Activated CD8-positive, alpha-beta memory T cell treated with anti-CD3 and anti-CD28 coated beads, Interleukin-2, amount 10 ng/mL, durations not matched to agents 7 days and 5 days (primary cell): Measurements from ENCODE around the gene WSB2. TPM values are rescaled to one million over a fixed set of nuclear protein-coding genes. Genes with fewer than 3 reads are reported as not detected.
"Not testable (repeated sequence)": the region's sequence is repeated elsewhere in the genome, so short reads cannot be mapped to it uniquely, and the experiment has no call there.

Experiments used
- ATAC-seq: fragments of 150-1000 bp; cut with Tn5 transposase; one replicate; pipeline ENCODE4 v1.10.0; 2021; ENCODE audit warnings: moderate library complexity
- CTCF ChIA-PET: fragments of 350-600 bp; sonication (Branson Sonifier 250); formaldehyde crosslinking; loops from one replicate; lab custom pipeline; 2021; ENCODE audit warnings: antibody characterized with exemption; lab: Charles Lee
- DNase-seq: peaks from one replicate; pipeline ENCODE4 v3.0.0-alpha.2; 2020
- H3K27ac Mint-ChIP-seq: one replicate; pipeline ENCODE4 v1.8.0; 2021; ENCODE audit warnings: mild to moderate bottlenecking, mixed read lengths
- H3K27me3 Mint-ChIP-seq: one replicate; pipeline ENCODE4 v1.8.0; 2021; ENCODE audit warnings: mixed read lengths
- H3K36me3 Mint-ChIP-seq: one replicate; pipeline ENCODE4 v1.8.0; 2021; ENCODE audit warnings: mild to moderate bottlenecking, mixed read lengths
- H3K4me1 Mint-ChIP-seq: one replicate; pipeline ENCODE4 v1.8.0; 2021; ENCODE audit warnings: mixed read lengths
- H3K4me3 Mint-ChIP-seq: one replicate; pipeline ENCODE4 v1.8.0; 2021; ENCODE audit warnings: mild to moderate bottlenecking, moderate library complexity, mixed read lengths
- H3K9me3 Mint-ChIP-seq: one replicate; pipeline ENCODE4 v1.8.0; 2022; ENCODE audit warnings: low read depth, mixed read lengths
- total RNA-seq, 2 experiments: library from RNA; stranded (reverse); gene quantifications; one replicate each; pipeline ENCODE4 v1.2.3, GENCODE V29; 2021

Gene WSB2
- total RNA-seq, 2 experiments from 2014 or later: 44.1 to 52.1 TPM

DNA sequence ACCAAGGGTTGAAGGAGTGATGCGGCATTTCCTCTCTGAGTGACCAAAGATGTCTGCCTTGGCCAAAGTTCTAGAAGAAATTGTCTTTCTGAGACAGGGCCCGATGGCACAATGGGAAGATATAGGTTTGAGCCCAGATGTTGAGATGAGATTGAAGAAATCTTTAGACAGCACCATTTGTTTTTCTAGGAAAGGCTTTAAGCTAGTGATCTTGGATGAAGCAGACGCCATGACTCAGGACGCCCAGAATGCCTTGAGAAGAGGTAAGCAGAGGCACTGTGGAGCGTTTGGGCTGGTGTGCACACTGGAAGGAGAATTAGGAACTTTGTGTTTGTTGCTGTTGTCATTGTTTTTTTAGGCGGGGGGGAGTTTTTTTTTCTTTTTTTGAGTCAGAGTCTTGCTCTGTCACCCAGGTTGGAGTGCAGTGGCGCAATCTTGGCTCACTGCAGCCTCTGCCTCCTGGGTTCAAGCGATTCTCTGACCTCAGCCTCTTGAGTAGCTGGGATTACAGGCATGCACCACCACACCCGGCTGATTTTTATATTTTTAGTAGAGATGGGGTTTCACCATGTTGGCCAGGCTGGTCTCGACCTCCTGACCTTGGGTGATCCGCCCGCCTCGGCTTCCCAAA, 38.8 kb downstream of the WSB2 start:
- peaks cover 20% of the 10 kb centered on the region for H3K4me1 Mint-ChIP-seq
- H3K36me3 Mint-ChIP-seq: peaks cover 57% of the 10 kb centered on the region
- CTCF ChIA-PET: interaction anchor here (1.6 kb wide), 1 partner anchor 11 kb away, joined by 3 read pairs; no protein-coding TSS in a partner anchor
- H3K9me3 Mint-ChIP-seq, H3K4me3 Mint-ChIP-seq, DNase-seq, H3K27me3 Mint-ChIP-seq, H3K27ac Mint-ChIP-seq, ATAC-seq: not testable (repeated sequence)

DNA sequence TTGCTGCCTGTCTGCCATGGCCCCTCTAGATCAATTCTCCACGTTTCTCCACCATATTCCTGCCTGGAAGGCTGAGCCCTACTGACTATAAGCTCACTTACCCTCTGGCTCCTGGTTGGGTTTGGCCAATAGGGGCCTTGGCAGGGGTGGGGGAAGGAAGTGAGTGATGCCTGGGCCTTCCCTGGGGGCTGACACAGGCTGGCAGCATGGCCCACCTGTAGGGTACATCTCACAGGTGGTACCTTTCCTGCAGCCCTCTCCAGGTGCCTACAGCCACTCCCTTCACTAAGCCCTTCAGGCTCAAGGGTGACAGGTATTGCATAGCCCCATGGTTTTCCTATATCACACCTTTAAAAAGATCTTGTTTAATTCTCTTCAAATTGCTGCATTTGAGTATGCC, 40.9 kb downstream of the WSB2 start:
- no peak for DNase-seq
- no peak for ATAC-seq
- Mint-ChIP-seq H3K4me1 (peaks cover 25% of the 10 kb centered on the region), H3K27me3 (no peaks in the 10 kb centered on the region), H3K27ac (no peak overlapping the region), H3K4me3 (no peak overlapping the region), H3K36me3 (peaks cover 42% of the 10 kb centered on the region), H3K9me3 (no peaks in the 10 kb centered on the region)
- CTCF ChIA-PET: no interaction called here

DNA sequence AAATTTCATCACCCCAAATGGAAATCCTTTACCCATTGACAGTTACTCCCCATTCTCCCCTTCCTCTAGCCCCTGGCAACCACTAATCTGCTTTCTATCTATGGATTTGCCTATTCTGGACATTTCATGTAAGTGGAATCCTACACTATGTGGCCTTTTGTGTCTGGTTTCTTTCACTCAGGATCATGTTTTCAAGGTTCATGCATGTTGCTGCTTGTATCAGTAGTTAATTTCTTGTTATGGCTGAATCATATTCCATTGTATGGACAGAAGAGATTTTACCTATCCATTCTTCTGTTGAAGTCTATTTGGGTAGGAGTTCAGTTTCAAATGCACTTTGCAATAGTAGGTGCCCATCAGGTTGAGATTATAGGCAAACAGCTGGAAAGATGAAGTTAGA, 43.1 kb downstream of the WSB2 start:
- Mint-ChIP-seq H3K36me3 (peaks cover 30% of the 10 kb centered on the region), H3K27me3 (peaks cover 5% of the 10 kb centered on the region), H3K9me3 (no peaks in the 10 kb centered on the region), H3K4me3 (peak overlapping the region; percentile 88), H3K27ac (peak overlapping the region; percentile 22), H3K4me1 (peaks cover 25% of the 10 kb centered on the region)
- ATAC-seq (no peak), DNase-seq (no peak)
- CTCF ChIA-PET: interaction anchor here (0.7 to 2.2 kb wide), 6 partner anchors 12 to 358 kb away, joined by 3 to 7 read pairs (median 4); partner anchors contain the start of gene SUDS3

DNA sequence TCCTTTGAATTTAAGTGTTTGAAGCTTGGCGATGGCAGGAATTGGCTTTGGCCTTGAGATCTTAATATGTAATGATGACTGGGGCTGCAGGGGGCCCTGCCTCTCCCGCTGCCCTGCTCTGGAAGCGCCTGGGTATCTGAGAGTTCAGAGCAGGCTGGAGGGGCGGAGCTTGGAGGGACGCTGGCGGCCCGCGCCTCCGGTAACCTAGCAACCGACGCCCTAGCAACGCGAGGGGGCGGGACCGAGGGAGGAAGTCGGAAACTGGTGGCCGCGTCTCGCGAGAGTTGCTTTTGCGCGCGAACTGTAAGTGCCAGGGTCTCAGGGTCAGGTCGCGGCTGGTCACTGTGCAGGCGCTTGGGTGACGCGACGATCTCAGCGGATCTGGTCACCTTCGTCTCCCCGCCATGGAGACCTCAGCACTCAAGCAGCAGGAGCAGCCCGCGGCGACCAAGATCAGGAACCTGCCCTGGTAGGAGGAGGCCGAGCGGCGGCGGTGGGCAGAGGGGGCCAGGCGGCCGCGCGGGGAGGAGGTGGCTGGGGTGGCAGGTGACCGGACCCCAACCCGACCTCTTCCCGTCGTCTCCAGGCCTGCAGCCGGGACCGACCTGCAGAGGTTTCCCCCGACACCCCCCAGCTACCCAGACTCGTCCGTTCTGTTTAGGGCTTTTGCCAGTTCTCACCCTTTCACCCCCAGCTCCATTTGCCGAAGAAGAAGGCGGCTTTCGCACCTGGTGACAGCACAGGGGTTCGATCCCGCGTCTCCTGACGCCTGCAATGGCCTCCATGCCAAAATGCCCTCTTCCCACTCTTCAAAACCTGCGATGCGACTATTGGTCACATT, 44.3 kb downstream of the WSB2 start, which contains the start of gene RFC5:
RFC5 (plus strand) TSS at position 280 of the 841 bp plus-strand sequence; CDS start at position 405, 125 bp downstream.
- H3K9me3 Mint-ChIP-seq: no peaks in the 10 kb centered on the region
- peak within 1 kb of the TSS; percentile 88 for H3K4me3 Mint-ChIP-seq
- ATAC-seq: peak; percentile 95
- peak; percentile 98 for DNase-seq
- H3K27me3 Mint-ChIP-seq: peaks cover 5% of the 10 kb centered on the region
- CTCF ChIA-PET: interaction anchor here (0.7 to 2.2 kb wide), 11 partner anchors 14 to 360 kb away, joined by 3 to 7 read pairs (median 4); partner anchors contain the start of genes PEBP1, SUDS3 and WSB2
- H3K27ac Mint-ChIP-seq: peak within 1 kb of the TSS; percentile 89
- peaks cover 21% of the 10 kb centered on the region for H3K4me1 Mint-ChIP-seq
- H3K36me3 Mint-ChIP-seq: peaks cover 20% of the 10 kb centered on the region

DNA sequence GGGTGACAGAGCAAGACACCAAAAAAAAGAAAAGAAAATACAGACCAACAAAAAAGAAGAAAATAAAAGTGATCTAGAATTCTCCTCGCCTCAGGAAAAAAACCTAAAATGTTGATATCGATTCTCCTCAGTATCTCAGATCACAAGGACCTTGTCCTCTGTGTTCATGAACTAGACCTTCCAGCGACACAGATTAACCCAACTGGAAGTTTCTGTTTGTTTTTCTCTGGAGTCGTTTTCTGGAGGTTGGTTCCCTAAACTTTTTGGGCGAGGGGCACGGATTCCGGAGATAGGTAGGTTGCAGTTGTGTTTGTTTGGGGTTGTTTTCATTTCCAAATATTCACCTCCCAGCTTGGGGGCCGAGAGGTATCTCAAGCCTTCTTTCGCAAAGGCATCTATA, 45.0 kb downstream of the WSB2 start:
- Mint-ChIP-seq H3K9me3 (no peaks in the 10 kb centered on the region), H3K27ac (no peak overlapping the region), H3K4me3 (peak overlapping the region; percentile 88), H3K27me3 (peaks cover 5% of the 10 kb centered on the region), H3K36me3 (peaks cover 15% of the 10 kb centered on the region), H3K4me1 (peaks cover 21% of the 10 kb centered on the region)
- DNase-seq: no peak
- no peak for ATAC-seq
- CTCF ChIA-PET: interaction anchor here (1.0 to 2.2 kb wide), 7 partner anchors 45 to 166 kb away, joined by 3 to 7 read pairs (median 3); partner anchors contain the start of genes PEBP1 and WSB2

DNA sequence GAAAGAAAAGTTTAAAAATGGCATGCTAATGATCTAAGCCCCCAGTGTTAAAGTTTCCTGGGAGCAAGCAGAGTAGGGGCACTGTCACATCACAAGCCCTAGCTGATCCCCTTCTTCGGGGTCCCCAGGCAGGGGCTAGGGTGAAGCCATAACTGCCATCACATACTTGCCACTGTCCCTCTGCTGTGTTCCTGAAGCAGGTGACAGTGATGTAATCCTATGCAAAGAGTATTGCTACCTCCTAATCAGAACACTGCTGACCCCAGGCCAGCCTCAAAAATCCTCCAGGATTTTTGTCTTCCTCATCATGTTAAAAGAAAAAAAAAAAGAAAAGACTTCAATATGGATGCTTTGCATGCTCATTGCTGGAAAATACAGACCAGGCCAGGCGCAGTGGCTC, 45.7 kb downstream of the WSB2 start:
- DNase-seq: no peak
- CTCF ChIA-PET: no interaction called here
- H3K27ac Mint-ChIP-seq: no peak overlapping the region

DNA sequence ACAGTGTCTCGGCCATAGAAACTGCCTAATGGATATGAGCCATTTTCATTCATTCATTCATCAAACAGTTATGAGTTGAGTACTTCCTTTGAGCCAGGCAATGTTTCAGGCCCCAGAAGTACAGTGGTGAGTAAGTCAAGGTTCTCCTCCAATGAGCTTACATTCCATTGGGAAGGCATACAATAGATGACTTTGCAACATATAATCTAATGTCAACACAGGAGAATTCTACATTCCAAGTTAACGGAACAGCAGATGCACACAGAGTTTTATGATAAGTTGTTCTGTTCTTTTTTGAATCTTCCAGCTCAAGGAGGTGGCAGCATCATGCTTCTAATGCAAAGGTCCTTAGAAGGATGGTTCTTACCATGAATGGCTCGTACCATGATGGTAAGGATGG, 47.7 kb downstream of the WSB2 start:
- H3K36me3 Mint-ChIP-seq: no peaks in the 10 kb centered on the region
- ATAC-seq (no peak), DNase-seq (no peak)
- H3K4me1 Mint-ChIP-seq: peaks cover 11% of the 10 kb centered on the region
- H3K9me3 Mint-ChIP-seq: no peaks in the 10 kb centered on the region
- no peak overlapping the region for H3K27ac Mint-ChIP-seq
- CTCF ChIA-PET: no interaction called here
- H3K4me3 Mint-ChIP-seq: no peak overlapping the region
- H3K27me3 Mint-ChIP-seq: peaks cover 5% of the 10 kb centered on the region

More for the DNA sequence above, 45.7 kb downstream of the WSB2 start:
- ATAC-seq: no peak
- Mint-ChIP-seq H3K36me3 (peaks cover 10% of the 10 kb centered on the region), H3K27me3 (peaks cover 5% of the 10 kb centered on the region), H3K4me1 (peaks cover 20% of the 10 kb centered on the region), H3K9me3 (no peaks in the 10 kb centered on the region), H3K4me3 (no peak overlapping the region)

DNA sequence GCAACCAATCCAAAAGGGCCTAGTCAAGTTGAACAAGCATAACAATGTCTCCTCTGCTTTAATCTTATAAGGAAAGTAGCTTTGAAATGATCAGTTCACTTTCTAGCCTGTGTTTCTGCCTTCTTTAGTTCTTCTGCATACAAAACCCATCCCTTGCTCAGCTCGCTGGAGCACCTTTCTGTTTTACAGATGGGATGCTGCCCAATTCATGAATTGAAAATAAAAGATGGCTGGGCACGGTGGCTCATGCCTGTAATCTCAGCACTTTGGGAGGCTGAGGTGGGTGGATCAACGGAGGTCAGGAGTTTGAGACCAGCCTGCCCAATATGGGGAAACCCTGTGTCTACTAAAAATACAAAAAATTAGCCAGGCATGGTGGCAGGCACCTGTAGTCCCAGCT, 49.0 kb downstream of the WSB2 start:
- no peaks in the 10 kb centered on the region for H3K9me3 Mint-ChIP-seq
- ATAC-seq (no peak), DNase-seq (no peak)
- peaks cover 5% of the 10 kb centered on the region for H3K27me3 Mint-ChIP-seq
- no peak overlapping the region for H3K4me3 Mint-ChIP-seq
- peaks cover 4% of the 10 kb centered on the region for H3K4me1 Mint-ChIP-seq
- no peaks in the 10 kb centered on the region for H3K36me3 Mint-ChIP-seq
- H3K27ac Mint-ChIP-seq: no peak overlapping the region
- CTCF ChIA-PET: no interaction called here

DNA sequence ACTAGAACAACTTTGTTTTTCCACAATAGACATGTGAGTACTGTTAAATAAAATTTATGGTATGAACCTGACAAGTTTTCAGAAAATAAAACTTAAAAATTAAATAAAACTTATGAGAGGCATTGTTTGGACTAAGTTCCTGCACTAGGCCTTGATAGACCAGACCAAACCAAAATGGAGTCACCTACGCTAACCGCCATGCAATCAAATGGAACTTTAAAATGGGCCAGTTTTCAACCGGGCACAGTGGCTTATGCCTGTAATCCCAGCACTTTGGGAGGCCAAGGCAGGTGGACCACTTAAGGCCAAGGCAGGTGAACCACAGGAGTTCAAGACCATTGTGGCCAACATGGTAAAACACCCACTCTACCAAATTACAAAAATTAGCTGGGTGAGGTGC, 49.6 kb downstream of the WSB2 start:
- no peak overlapping the region for H3K4me3 Mint-ChIP-seq
- peaks cover 5% of the 10 kb centered on the region for H3K27me3 Mint-ChIP-seq
- H3K27ac Mint-ChIP-seq: no peak overlapping the region
- H3K4me1 Mint-ChIP-seq: peaks cover 3% of the 10 kb centered on the region
- no peaks in the 10 kb centered on the region for H3K36me3 Mint-ChIP-seq
- CTCF ChIA-PET: no interaction called here
- DNase-seq: no peak
- ATAC-seq: no peak
- no peaks in the 10 kb centered on the region for H3K9me3 Mint-ChIP-seq

DNA sequence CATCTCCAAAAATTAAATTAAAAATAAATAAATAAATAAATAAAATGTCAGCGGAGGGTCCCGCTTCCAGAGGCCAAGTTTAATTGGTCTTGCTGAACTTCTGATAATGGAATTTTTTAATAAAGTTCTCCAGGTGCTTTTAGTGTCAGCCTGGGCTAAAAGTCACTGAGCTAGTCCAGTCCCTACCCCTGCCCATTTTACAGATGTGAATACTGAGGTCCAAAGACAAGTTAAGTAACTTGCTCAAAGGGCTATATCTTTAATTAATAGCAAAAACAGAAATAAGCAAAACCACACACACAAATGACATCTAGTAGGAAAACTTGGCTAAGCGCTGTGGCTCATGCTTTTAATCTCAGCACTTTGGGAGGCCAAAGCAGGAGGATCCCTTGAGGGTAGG, 50.1 kb downstream of the WSB2 start:
- Mint-ChIP-seq H3K27ac (no peak overlapping the region), H3K4me1 (no peaks in the 10 kb centered on the region), H3K27me3 (peaks cover 5% of the 10 kb centered on the region), H3K36me3 (no peaks in the 10 kb centered on the region), H3K4me3 (no peak overlapping the region), H3K9me3 (no peaks in the 10 kb centered on the region)
- CTCF ChIA-PET: no interaction called here
- no peak for DNase-seq
- ATAC-seq: no peak

DNA sequence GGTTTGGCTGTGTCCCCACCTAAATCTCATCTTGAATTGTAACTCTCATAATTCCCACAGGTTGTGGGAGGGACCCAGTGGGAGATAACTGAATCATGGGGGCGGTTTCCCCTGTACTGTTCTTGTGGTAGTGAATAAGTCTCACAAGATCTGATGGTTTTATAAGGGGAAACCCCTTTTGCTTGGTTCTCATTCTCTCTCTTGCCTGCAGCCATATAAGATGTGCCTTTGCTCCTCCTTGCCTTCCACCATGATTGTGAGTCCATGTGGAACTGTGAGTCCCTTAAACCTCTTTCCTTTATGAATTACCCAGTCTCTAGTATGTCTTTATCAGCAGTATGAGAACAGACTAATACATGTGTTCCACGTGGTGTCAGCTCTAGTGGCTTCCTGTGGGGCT, 61.2 kb downstream of the WSB2 start:
- CTCF ChIA-PET: not testable (repeated sequence)

DNA sequence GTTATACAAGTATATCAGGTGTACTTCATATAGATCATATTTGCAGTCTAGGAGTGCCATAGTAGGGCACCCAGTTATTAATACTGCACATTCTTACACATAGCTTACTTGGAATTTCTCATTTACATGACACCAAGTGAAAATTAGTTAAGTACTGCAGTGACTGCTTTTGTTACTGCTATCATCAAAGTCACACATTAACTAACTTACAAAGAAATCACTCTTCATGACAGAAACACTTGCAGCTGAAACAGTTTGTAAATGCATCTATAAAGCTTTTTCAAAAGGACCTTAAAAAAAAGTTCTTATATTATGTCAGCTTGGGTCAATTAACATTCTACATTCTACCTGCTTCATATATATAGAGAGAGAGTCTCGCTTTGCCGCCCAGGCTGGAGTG, 62.3 kb downstream of the WSB2 start:
- CTCF ChIA-PET: no interaction called here
- DNase-seq (no peak), ATAC-seq (no peak)
- Mint-ChIP-seq H3K27ac (no peak overlapping the region), H3K36me3 (no peaks in the 10 kb centered on the region), H3K4me3 (no peak overlapping the region), H3K27me3 (peaks cover 3% of the 10 kb centered on the region), H3K4me1 (no peaks in the 10 kb centered on the region), H3K9me3 (peaks cover 10% of the 10 kb centered on the region)

More for the DNA sequence above, 61.2 kb downstream of the WSB2 start:
- DNase-seq, ATAC-seq, H3K9me3 Mint-ChIP-seq, H3K4me3 Mint-ChIP-seq, H3K27ac Mint-ChIP-seq, H3K36me3 Mint-ChIP-seq, H3K4me1 Mint-ChIP-seq, H3K27me3 Mint-ChIP-seq: not testable (repeated sequence)

DNA sequence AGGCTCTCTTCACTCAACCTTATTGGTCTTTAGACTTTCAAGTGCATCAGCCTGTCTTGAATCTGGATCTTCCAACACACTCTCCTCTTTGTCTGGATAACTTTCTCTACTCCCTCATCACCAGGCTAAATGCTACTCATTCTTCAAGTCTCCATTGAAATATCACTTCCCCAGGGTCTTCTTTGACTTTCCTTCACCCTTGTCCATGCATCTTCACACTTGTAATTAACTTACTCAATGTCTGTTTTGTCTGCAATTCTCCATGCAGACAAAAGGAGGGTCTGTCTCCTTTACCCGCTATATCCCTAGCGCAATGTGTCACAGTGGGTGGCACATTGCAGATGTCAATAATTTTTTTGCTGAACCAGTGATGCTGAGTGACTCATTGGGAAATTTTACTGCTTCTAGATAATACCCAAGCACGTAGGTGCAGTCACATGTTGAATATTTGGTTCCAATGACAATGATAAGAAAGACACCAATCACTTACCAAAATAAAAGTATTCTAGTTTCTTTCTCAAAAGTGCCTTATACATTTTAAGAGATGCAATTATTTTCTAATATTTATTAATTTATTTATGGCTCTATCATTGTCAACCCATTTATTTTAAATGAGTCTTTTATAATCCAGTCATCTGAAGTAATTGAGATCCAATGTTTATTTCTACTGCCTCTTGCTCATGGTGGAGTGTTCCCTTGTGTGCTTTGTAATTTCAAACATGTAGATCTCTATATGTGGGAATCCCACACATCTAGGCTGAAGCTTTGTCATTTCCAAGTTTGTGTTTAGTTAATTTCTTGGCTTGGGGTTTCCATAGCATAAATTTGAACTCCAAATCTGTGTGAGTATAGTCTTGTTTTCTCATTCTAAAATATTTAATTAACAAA, 66.2 kb downstream of the WSB2 start:
- CTCF ChIA-PET: no interaction called here
- H3K9me3 Mint-ChIP-seq: peaks cover 9% of the 10 kb centered on the region

More for the DNA sequence above, 66.2 kb downstream of the WSB2 start:
- peaks cover 3% of the 10 kb centered on the region for H3K27me3 Mint-ChIP-seq
- ATAC-seq (no peak), DNase-seq (no peak)
- H3K4me1 Mint-ChIP-seq: no peaks in the 10 kb centered on the region
- no peak overlapping the region for H3K27ac Mint-ChIP-seq
- no peak overlapping the region for H3K4me3 Mint-ChIP-seq
- H3K36me3 Mint-ChIP-seq: no peaks in the 10 kb centered on the region
